Stimulated activated naive B cell treated with anti-CD40 and anti-IgM and Interleukin-4, amounts not matched to agents 10 μg/mL and 1 μg/mL and 100 μg/mL, for 72 hours (primary cell): Measurements from ENCODE around the gene NR1H3.
"Not testable (repeated sequence)": the region's sequence is repeated elsewhere in the genome, so short reads cannot be mapped to it uniquely, and the experiment has no call there.

ENCODE experiments used
- ATAC-seq, 2 donors: fragments of 150-1000 bp; cut with Tn5 transposase; replicated peaks; 2 replicates each; pipeline ENCODE4 v1.10.0; 2021; ENCODE audit warnings: moderate library complexity in 1 of 2
- DNase-seq: peaks from one replicate; pipeline ENCODE4 v3.0.0; 2021
- H3K27ac Mint-ChIP-seq: one replicate; pipeline ENCODE4 v1.8.0; 2022; ENCODE audit warnings: mild to moderate bottlenecking, mixed read lengths
- H3K27me3 Mint-ChIP-seq, 2 donors: one replicate each; pipeline ENCODE4 v1.8.0; 2022; ENCODE audit warnings: mixed read lengths in 2 of 2
- H3K36me3 Mint-ChIP-seq, 2 donors: one replicate each; pipeline ENCODE4 v1.8.0; 2022; ENCODE audit warnings: mixed read lengths in 2 of 2, mild to moderate bottlenecking in 1 of 2
- H3K4me1 Mint-ChIP-seq, 2 donors: one replicate each; pipeline ENCODE4 v1.8.0; 2022; ENCODE audit warnings: mixed read lengths in 2 of 2, mild to moderate bottlenecking in 1 of 2
- H3K4me3 Mint-ChIP-seq, 2 donors: one replicate each; pipeline ENCODE4 v1.8.0; 2022; ENCODE audit warnings: mild to moderate bottlenecking in 2 of 2, mixed read lengths in 2 of 2, moderate library complexity in 1 of 2
- H3K9me3 Mint-ChIP-seq, 2 donors: one replicate each; pipeline ENCODE4 v1.8.0; 2022; ENCODE audit warnings: mixed read lengths in 2 of 2, mild to moderate bottlenecking in 1 of 2

The NR1H3 gene

GRCh38 chr11:47257517-47258316 lies at the start of gene NR1H3:
Gene NR1H3, plus strand, starts transcription at chr11:47257996. Its CDS starts 1,221 bp downstream, at chr11:47259217.
- Mint-ChIP-seq H3K36me3 (peaks cover 0 to 3% of the 10 kb centered on the region in 2 donors), H3K27ac (peak within 1 kb of the TSS; percentile 27), H3K9me3 (no peaks in the 10 kb centered on the region), H3K4me3 (no peak within 1 kb of the TSS), H3K27me3 (peaks cover 0 to 6% of the 10 kb centered on the region in 2 donors), H3K4me1 (peaks cover 13 to 19% of the 10 kb centered on the region in 2 donors)
- ATAC-seq (peak; percentile 44 to 45), DNase-seq (no peak)

GRCh38 chr11:47208008-47208552 lies 49.7 kb upstream of the NR1H3 start:
- not testable (repeated sequence) for H3K4me1 Mint-ChIP-seq, H3K27ac Mint-ChIP-seq, ATAC-seq, H3K36me3 Mint-ChIP-seq, H3K4me3 Mint-ChIP-seq, DNase-seq, H3K9me3 Mint-ChIP-seq, H3K27me3 Mint-ChIP-seq

- DNase-seq (no peak), ATAC-seq (no peak)
- Mint-ChIP-seq H3K27ac (no peak overlapping the region), H3K27me3 (no peaks in the 10 kb centered on the region), H3K36me3 (no peaks in the 10 kb centered on the region), H3K9me3 (no peaks in the 10 kb centered on the region), H3K4me3 (no peak overlapping the region), H3K4me1 (peaks cover 2 to 3% of the 10 kb centered on the region in 2 donors)
These were observed 49.2 kb upstream of the NR1H3 start for GRCh38 chr11:47208628-47209027.

- peak overlapping the region in 1 of 2 donors; percentile 16 for H3K4me3 Mint-ChIP-seq
- no peak overlapping the region for H3K27ac Mint-ChIP-seq
- no peaks in the 10 kb centered on the region for H3K27me3 Mint-ChIP-seq
- peaks cover 0 to 2% of the 10 kb centered on the region in 2 donors for H3K9me3 Mint-ChIP-seq
- peaks cover 16 to 35% of the 10 kb centered on the region in 2 donors for H3K4me1 Mint-ChIP-seq
- no peak for ATAC-seq
- no peak for DNase-seq
- peaks cover 29 to 31% of the 10 kb centered on the region in 2 donors for H3K36me3 Mint-ChIP-seq
These were observed 44.9 kb upstream of the NR1H3 start for GRCh38 chr11:47212938-47213337.

GRCh38 chr11:47213950-47214565 lies 43.7 kb upstream of the NR1H3 start:
- Mint-ChIP-seq H3K27ac (peak overlapping the region; percentile 100), H3K9me3 (peaks cover 2 to 8% of the 10 kb centered on the region in 2 donors), H3K27me3 (no peaks in the 10 kb centered on the region), H3K4me1 (peaks cover 23 to 44% of the 10 kb centered on the region in 2 donors), H3K36me3 (peaks cover 37 to 40% of the 10 kb centered on the region in 2 donors), H3K4me3 (peak overlapping the region; percentile 94 to 99)
- DNase-seq (peak; percentile 85), ATAC-seq (peak; percentile 75 to 79)

- Mint-ChIP-seq H3K9me3 (peaks cover 2 to 8% of the 10 kb centered on the region in 2 donors), H3K4me3 (peak overlapping the region; percentile 94 to 99), H3K27ac (peak overlapping the region; percentile 100), H3K36me3 (peaks cover 49 to 52% of the 10 kb centered on the region in 2 donors), H3K4me1 (peaks cover 30 to 57% of the 10 kb centered on the region in 2 donors), H3K27me3 (no peaks in the 10 kb centered on the region)
- ATAC-seq: no peak
- DNase-seq: no peak
These were observed 42.4 kb upstream of the NR1H3 start for GRCh38 chr11:47215366-47215910.

GRCh38 chr11:47216121-47216798 lies 41.5 kb upstream of the NR1H3 start:
- Mint-ChIP-seq H3K27ac (peak overlapping the region; percentile 100), H3K4me3 (peak overlapping the region; percentile 94 to 99), H3K27me3 (no peaks in the 10 kb centered on the region), H3K9me3 (peaks cover 2 to 8% of the 10 kb centered on the region in 2 donors), H3K36me3 (peaks cover 53 to 56% of the 10 kb centered on the region in 2 donors), H3K4me1 (peaks cover 31 to 60% of the 10 kb centered on the region in 2 donors)
- ATAC-seq: peak; percentile 62 to 63
- DNase-seq: peak; percentile 82

- Mint-ChIP-seq H3K4me1 (peaks cover 34 to 67% of the 10 kb centered on the region in 2 donors), H3K4me3 (peak overlapping the region; percentile 41 to 64), H3K36me3 (peaks cover 60 to 69% of the 10 kb centered on the region in 2 donors), H3K27me3 (no peaks in the 10 kb centered on the region), H3K27ac (peak overlapping the region; percentile 43), H3K9me3 (peaks cover 2 to 8% of the 10 kb centered on the region in 2 donors)
- DNase-seq (no peak), ATAC-seq (no peak)
These were observed 37.4 kb upstream of the NR1H3 start for GRCh38 chr11:47220401-47220821.

GRCh38 chr11:47222696-47223095 lies 35.1 kb upstream of the NR1H3 start:
- Mint-ChIP-seq H3K4me1 (peaks cover 30 to 57% of the 10 kb centered on the region in 2 donors), H3K27ac (peak overlapping the region; percentile 31), H3K36me3 (peaks cover 52 to 65% of the 10 kb centered on the region in 2 donors), H3K4me3 (no peak overlapping the region), H3K27me3 (no peaks in the 10 kb centered on the region), H3K9me3 (peaks cover 2 to 8% of the 10 kb centered on the region in 2 donors)
- no peak for DNase-seq
- ATAC-seq: no peak

GRCh38 chr11:47225552-47226400 lies 32.0 kb upstream of the NR1H3 start:
- ATAC-seq (peak; percentile 98 to 99), DNase-seq (no peak)
- peaks cover 49 to 61% of the 10 kb centered on the region in 2 donors for H3K36me3 Mint-ChIP-seq
- no peak overlapping the region for H3K27ac Mint-ChIP-seq
- peaks cover 16 to 42% of the 10 kb centered on the region in 2 donors for H3K4me1 Mint-ChIP-seq
- no peaks in the 10 kb centered on the region for H3K27me3 Mint-ChIP-seq
- H3K9me3 Mint-ChIP-seq: no peaks in the 10 kb centered on the region
- H3K4me3 Mint-ChIP-seq: peak overlapping the region; percentile 14 to 33

- ATAC-seq (no peak), DNase-seq (no peak)
- H3K27ac Mint-ChIP-seq: no peak overlapping the region
- peaks cover 19 to 33% of the 10 kb centered on the region in 2 donors for H3K4me1 Mint-ChIP-seq
- peaks cover 52 to 65% of the 10 kb centered on the region in 2 donors for H3K36me3 Mint-ChIP-seq
- no peaks in the 10 kb centered on the region for H3K9me3 Mint-ChIP-seq
- H3K27me3 Mint-ChIP-seq: no peaks in the 10 kb centered on the region
- H3K4me3 Mint-ChIP-seq: no peak overlapping the region
These were observed 28.6 kb upstream of the NR1H3 start for GRCh38 chr11:47229161-47229560.

- H3K27ac Mint-ChIP-seq: no peak overlapping the region
- ATAC-seq (no peak), DNase-seq (no peak)
- H3K36me3 Mint-ChIP-seq: peaks cover 58 to 69% of the 10 kb centered on the region in 2 donors
- no peak overlapping the region for H3K4me3 Mint-ChIP-seq
- no peaks in the 10 kb centered on the region for H3K27me3 Mint-ChIP-seq
- H3K4me1 Mint-ChIP-seq: peaks cover 20 to 30% of the 10 kb centered on the region in 2 donors
- H3K9me3 Mint-ChIP-seq: no peaks in the 10 kb centered on the region
These were observed 24.7 kb upstream of the NR1H3 start for GRCh38 chr11:47233051-47233450.
